H1 (cell line): ENCODE measurements around the gene KIF5A. TPM values are rescaled to one million over a fixed set of nuclear protein-coding genes. Genes with fewer than 3 reads are reported as not detected.

Source experiments
- CTCF ChIA-PET: fragments of 300-600 bp; sonication (Branson Sonifier 250); formaldehyde crosslinking; loops from one replicate; lab custom pipeline; 2021; ENCODE audit not compliant: partially characterized antibody; lab: Charles Lee
- POLR2A ChIA-PET: fragments of 300-600 bp; sonication (Branson Sonifier 250); formaldehyde crosslinking; loops from one replicate; lab custom pipeline; 2021; ENCODE audit warnings: inconsistent platforms; ENCODE audit not compliant: partially characterized antibody; lab: Charles Lee
- DNase-seq, 2 experiments: peaks; one replicate each; pipeline versions ENCODE4 v3.0.0 to v3.0.0-alpha.2; 2010 to 2022; ENCODE audit warnings: low spot score in 2 of 2, low read depth in 1 of 2, mixed read lengths in 1 of 2
- FAIRE-seq: peaks from 2 replicates; lab custom pipeline; 2011; peaks lifted over from hg19 to GRCh38; lab: Jason Lieb, UNC
- H2AFZ ChIP-seq: 2 replicates; pipeline ENCODE4 v1.8.1; 2012; ENCODE audit warnings: low read length, inconsistent platforms
- H2AK5ac ChIP-seq: 2 replicates; pipeline ENCODE4 v1.6.1; 2013; ENCODE audit warnings: low read depth, low read length
- H2BK120ac ChIP-seq: replicated peaks from 2 replicates; pipeline ENCODE3; 2013; ENCODE audit warnings: low read depth, low read length, inconsistent platforms
- H2BK12ac ChIP-seq: 2 replicates; pipeline ENCODE4 v1.6.1; 2013; ENCODE audit warnings: low read depth, low read length
- H2BK15ac ChIP-seq: 2 replicates; pipeline ENCODE4 v1.6.1; 2013; ENCODE audit warnings: low read length
- H2BK20ac ChIP-seq: 2 replicates; pipeline ENCODE4 v1.6.1; 2013; ENCODE audit warnings: low read length
- H2BK5ac ChIP-seq: 2 replicates; pipeline ENCODE4 v1.6.1; 2013; ENCODE audit warnings: low read depth, low read length
- H3K14ac ChIP-seq: 2 replicates; pipeline ENCODE4 v1.6.1; 2013; ENCODE audit warnings: inconsistent platforms; ENCODE audit not compliant: insufficient read length
- H3K18ac ChIP-seq: 2 replicates; pipeline ENCODE4 v1.6.1; 2013; ENCODE audit warnings: low read length; ENCODE audit errors: extremely low read depth
- H3K23ac ChIP-seq: 2 replicates; pipeline ENCODE4 v1.6.1; 2013; ENCODE audit warnings: inconsistent platforms; ENCODE audit not compliant: insufficient read length
- H3K23me2 ChIP-seq: 2 replicates; pipeline ENCODE4 v1.6.1; 2013; ENCODE audit warnings: low read depth, low read length
- H3K27ac ChIP-seq: 2 replicates; pipeline ENCODE4 v1.6.1; 2011; ENCODE audit warnings: low read depth, low read length, inconsistent platforms
- H3K27me3 ChIP-seq, 4 experiments: replicated peaks in 1 of 4; 1 replicate in 1 of 4; 2 replicates in 3 of 4; pipeline versions ENCODE4 v1.6.1 to v1.8.1; 2011 to 2013; ENCODE audit warnings: low read length in 3 of 4, mild to moderate bottlenecking in 3 of 4, inconsistent platforms in 2 of 4, mixed read lengths in 2 of 4, moderate library complexity in 1 of 4; ENCODE audit not compliant: control insufficient read depth in 3 of 4, insufficient read depth in 3 of 4; ENCODE audit errors: extremely low read depth in 1 of 4
- H3K36me3 ChIP-seq, 4 experiments: 2 replicates each; pipeline versions ENCODE4 v1.6.1 to v1.8.1; 2011 to 2013; ENCODE audit warnings: mild to moderate bottlenecking in 4 of 4, low read length in 3 of 4, moderate library complexity in 2 of 4, control low read depth in 1 of 4, inconsistent platforms in 1 of 4; ENCODE audit not compliant: insufficient read depth in 4 of 4, control insufficient read depth in 2 of 4
- H3K4ac ChIP-seq: replicated peaks from 2 replicates; pipeline ENCODE3; 2013; ENCODE audit warnings: low read length, low read depth, mixed read lengths, inconsistent platforms; ENCODE audit not compliant: insufficient read length
- H3K4me1 ChIP-seq, 4 experiments: replicated peaks in 1 of 4; 1 replicate in 1 of 4; 2 replicates in 3 of 4; pipeline versions ENCODE4 v1.6.1 to v1.8.1; 2011 to 2013; ENCODE audit warnings: low read length in 3 of 4, inconsistent platforms in 2 of 4, mixed read lengths in 1 of 4; ENCODE audit not compliant: insufficient read depth in 4 of 4, control insufficient read depth in 3 of 4
- H3K4me2 ChIP-seq, 2 experiments: 2 replicates each; pipeline versions ENCODE4 v1.6.1 to v1.8.1; 2011 to 2013; ENCODE audit warnings: low read depth in 2 of 2, low read length in 2 of 2, control low read depth in 1 of 2, inconsistent platforms in 1 of 2, mild to moderate bottlenecking in 1 of 2; ENCODE audit not compliant: insufficient read depth in 1 of 2
- H3K4me3 ChIP-seq, 4 experiments: fragments of 200-600, 300-600 bp in 1 of 4; sonication (generic), shearing (Covaris generic), sonication (Bioruptor Twin) in 1 of 4; 2 replicates each; pipeline versions ENCODE4 v1.5.1 to v1.8.1; 2011 to 2016; ENCODE audit warnings: low read length in 4 of 4, low read depth in 3 of 4, control low read depth in 2 of 4, inconsistent platforms in 2 of 4, mild to moderate bottlenecking in 2 of 4, mixed read lengths in 1 of 4, moderate library complexity in 1 of 4; ENCODE audit not compliant: insufficient read depth in 2 of 4; ENCODE audit errors: extremely low read depth in 1 of 4
- H3K56ac ChIP-seq: replicated peaks from 2 replicates; pipeline ENCODE3; 2013; ENCODE audit warnings: low read depth, mild to moderate bottlenecking, mixed read lengths, low read length, inconsistent platforms; ENCODE audit not compliant: insufficient read length
- H3K79me1 ChIP-seq: 2 replicates; pipeline ENCODE4 v1.6.1; 2013; ENCODE audit warnings: low read depth, low read length, control low read depth
- H3K79me2 ChIP-seq, 2 experiments: 2 replicates each; pipeline versions ENCODE4 v1.6.1 to v1.8.1; 2012 to 2013; ENCODE audit warnings: low read length in 2 of 2, mild to moderate bottlenecking in 2 of 2, inconsistent platforms in 1 of 2; ENCODE audit not compliant: insufficient read depth in 2 of 2, control insufficient read depth in 1 of 2
- H3K9ac ChIP-seq, 4 experiments: replicated peaks in 1 of 4; 1 replicate in 1 of 4; 2 replicates in 3 of 4; pipeline versions ENCODE4 v1.6.1 to v1.8.1; 2011 to 2013; ENCODE audit warnings: low read depth in 3 of 4, low read length in 3 of 4, control low read depth in 2 of 4, mild to moderate bottlenecking in 2 of 4, moderate library complexity in 2 of 4, inconsistent platforms in 1 of 4; ENCODE audit errors: extremely low read depth in 1 of 4
- H3K9me3 ChIP-seq, 2 experiments: 2 replicates each; pipeline versions ENCODE4 v1.6.1 to v1.8.1; 2012 to 2013; ENCODE audit warnings: mild to moderate bottlenecking in 2 of 2, moderate library complexity in 2 of 2, control low read depth in 1 of 2, inconsistent platforms in 1 of 2, low read depth in 1 of 2, low read length in 1 of 2, mixed read lengths in 1 of 2; ENCODE audit not compliant: insufficient read depth in 2 of 2
- H4K20me1 ChIP-seq, 2 experiments: replicated peaks in 1 of 2; 2 replicates each; pipeline versions ENCODE3 to v1.8.1; 2011 to 2013; ENCODE audit warnings: inconsistent platforms in 2 of 2, low read length in 2 of 2, mild to moderate bottlenecking in 1 of 2; ENCODE audit not compliant: insufficient read depth in 2 of 2, control insufficient read depth in 1 of 2
- H4K5ac ChIP-seq: 2 replicates; pipeline ENCODE4 v1.6.1; 2013; ENCODE audit warnings: low read length, low read depth, mixed read lengths, inconsistent platforms; ENCODE audit not compliant: insufficient read length
- H4K8ac ChIP-seq: 2 replicates; pipeline ENCODE4 v1.8.0; 2013; ENCODE audit warnings: mild to moderate bottlenecking, moderate library complexity, low read length, inconsistent platforms; ENCODE audit not compliant: insufficient read depth; ENCODE audit errors: extremely low read depth
- H4K91ac ChIP-seq: replicated peaks from 2 replicates; pipeline ENCODE3; 2013; ENCODE audit warnings: low read length, mixed read lengths, inconsistent platforms; ENCODE audit not compliant: insufficient read length
- BRCA1 ChIP-seq: IDR thresholded peaks from 2 replicates; pipeline ENCODE4 v1.6.1; 2012; ENCODE audit warnings: low read depth, low read length, improper control_type of control experiment
- POLR2A ChIP-seq, 2 experiments: IDR thresholded peaks; 1 replicate in 1 of 2; 2 replicates in 1 of 2; pipeline ENCODE4 v1.6.1; 2011; ENCODE audit warnings: low read depth in 2 of 2, low read length in 2 of 2, mild to moderate bottlenecking in 2 of 2; ENCODE audit errors: control extremely low read depth in 1 of 2
- SP1 ChIP-seq: IDR thresholded peaks from 2 replicates; pipeline ENCODE4 v1.6.1; 2011; ENCODE audit warnings: low read depth, low read length
- WGBS, 2 experiments: shearing (Covaris generic) in 1 of 2; methylation state at CpG; one replicate each; pipeline versions ENCODE4 v1.1.6 to v1.1.7; 2013 to 2015; ENCODE audit warnings: low lambda C conversion rate in 2 of 2, mixed read lengths in 2 of 2, inconsistent platforms in 1 of 2, low coverage in 1 of 2, missing lambda C conversion rate in 1 of 2; ENCODE audit not compliant: insufficient replicate concordance in 2 of 2, insufficient coverage in 1 of 2, insufficient read length in 1 of 2; ENCODE audit errors: extremely low coverage in 1 of 2, missing lambda C conversion rate in 1 of 2; 5-methylcytosine and 5-hydroxymethylcytosine counted together
- polyA plus RNA-seq, 7 experiments: library from polyadenylated mRNA; depleted of rRNA in 3 of 7; stranded (reverse) in 5 of 7; unstranded in 2 of 7; fragments of >200 nt in 5 of 7; fragments of 200-250 nt in 2 of 7; gene quantifications; 1 replicate in 5 of 7; 2 replicates in 1 of 7; 4 replicates in 1 of 7; pipeline versions ENCODE4 v1.2.1 to v1.2.3, GENCODE V29; 2011 to 2013; ENCODE audit warnings: missing spikeins in 2 of 7, mixed read lengths in 2 of 7
- total RNA-seq: library from RNA; stranded (reverse); fragmentation: NEBNext Ultra II Directional; extraction: Animal tissue kit (Norgen Biotek cat#: 25700); gene quantifications from 2 replicates; pipeline ENCODE4 v1.2.1, GENCODE V29; 2021

Gene KIF5A
- total and polyA plus RNA-seq, 2 of the 8 experiments (the other 6 are each of a cell fraction or from before 2014, with no cell fraction given) = 10.7 to 21.9 TPM

DNA sequence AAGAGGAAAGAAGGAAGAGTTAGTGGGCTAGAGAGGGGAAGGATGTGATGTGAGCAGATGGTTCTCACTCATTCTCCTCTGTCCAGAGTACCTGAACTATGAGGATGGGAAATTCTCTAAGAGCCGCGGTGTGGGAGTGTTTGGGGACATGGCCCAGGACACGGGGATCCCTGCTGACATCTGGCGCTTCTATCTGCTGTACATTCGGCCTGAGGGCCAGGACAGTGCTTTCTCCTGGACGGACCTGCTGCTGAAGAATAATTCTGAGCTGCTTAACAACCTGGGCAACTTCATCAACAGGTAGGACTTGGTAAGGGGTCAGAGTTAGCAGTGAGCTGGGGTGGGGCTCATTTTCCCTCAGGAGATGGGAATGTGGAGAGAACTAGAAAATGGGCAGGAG lies 37.2 kb upstream of the KIF5A start:
- Histone ChIP-seq H2BK5ac (no peak overlapping the region), H3K9me3 (no peaks in the 10 kb centered on the region; a peak in 1 of 4 replicates), H3K56ac (no peak overlapping the region), H3K23me2 (no peaks in the 10 kb centered on the region), H3K9ac (no peak overlapping the region), H2BK12ac (no peak overlapping the region), H2BK15ac (no peak overlapping the region), H2BK120ac (no peak overlapping the region), H3K4me2 (no peak overlapping the region), H3K79me1 (no peaks in the 10 kb centered on the region; the same call in 1 of the 2 replicates), H4K8ac (no peak overlapping the region), H3K27ac (no peak overlapping the region), H3K27me3 (no peaks in the 10 kb centered on the region), H3K18ac (no peak overlapping the region), H2AK5ac (no peak overlapping the region), H2BK20ac (no peak overlapping the region), H3K14ac (no peak overlapping the region), H4K5ac (no peak overlapping the region), H4K91ac (no peak overlapping the region), H2AFZ (no peak overlapping the region), H3K23ac (no peak overlapping the region), H3K4me1 (no peaks in the 10 kb centered on the region), H3K4me3 (no peak overlapping the region), H3K79me2 (0 out of 4 replicates have a peak, but pooled peaks cover 0 to 2% of the 10 kb centered on the region in 2 experiments), H4K20me1 (peaks cover 2 to 12% of the 10 kb centered on the region in 2 experiments), H3K36me3 (peaks cover 54 to 91% (median 78%) of the 10 kb centered on the region in 4 experiments), H3K4ac (no peak overlapping the region)
- FAIRE-seq (no peak), DNase-seq (no peak)
- no peak for TF ChIP-seq BRCA1
- TF ChIP-seq SP1 = no peak
- TF ChIP-seq POLR2A (IDR thresholded peaks at IDR 0.05; ENCODE audit: control extremely low read depth in 1 of 2, low read depth in 2 of 2, low read length in 2 of 2) = 0 out of 3 replicates have a peak, but pooled peaks of 1 of the 2 experiments have one; percentile 41
- CTCF ChIA-PET = interaction anchor here (1.0 to 1.6 kb wide), 5 partner anchors 22 to 289 kb away, joined by 3 to 4 read pairs (median 3); partner anchors contain the start of gene INHBE
- 97% methylated on average over 6 of the region's 6 CpGs; no CpG with 5 or more reads in 1 of the 2 experiments for WGBS, 2 experiments
- POLR2A ChIA-PET = interaction anchor here (1.1 to 3.9 kb wide), 4 partner anchors 7 to 26 kb away, joined by 4 to 60 read pairs (median 17); partner anchors contain the start of genes DDIT3 and MBD6
